Globus pallidus (tissue), 1 donor: ENCODE data around the gene CYP2C19.
"Not testable (repeated sequence)": the region's sequence is repeated elsewhere in the genome, so short reads cannot be mapped to it uniquely, and the experiment has no call there.

Source experiments
- DNase-seq: peaks from one replicate; pipeline ENCODE4 v3.0.0-alpha.2; 2015; ENCODE audit warnings: low spot score

The CYP2C19 gene

DNA sequence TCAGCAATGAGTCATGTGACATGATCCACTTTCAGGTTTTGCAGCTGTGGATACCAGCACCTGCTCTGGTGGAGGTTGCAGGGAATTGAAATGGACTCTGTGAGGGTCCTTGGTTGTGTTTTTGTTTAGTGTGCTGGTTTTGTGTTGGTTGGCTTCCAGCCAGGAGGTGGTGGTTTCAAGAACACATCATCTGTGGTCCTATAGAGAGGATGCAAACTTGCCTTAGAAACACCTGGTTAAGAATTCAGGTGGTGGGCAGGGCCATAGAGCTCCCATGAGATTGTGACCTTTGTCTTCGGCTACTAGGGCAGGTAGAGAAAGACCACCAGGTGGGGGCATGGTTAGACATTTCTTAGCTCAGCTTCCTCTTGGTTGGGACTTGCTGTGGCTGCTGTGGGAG is 116.7 kb downstream of the CYP2C19 start:
- no peak for DNase-seq

- DNase-seq = no peak
These were observed 126.6 kb downstream of the CYP2C19 start for GRCh38 chr10:94889123-94889522.

- no peak for DNase-seq
These were observed 128.0 kb downstream of the CYP2C19 start for GRCh38 chr10:94890264-94891022.

DNA sequence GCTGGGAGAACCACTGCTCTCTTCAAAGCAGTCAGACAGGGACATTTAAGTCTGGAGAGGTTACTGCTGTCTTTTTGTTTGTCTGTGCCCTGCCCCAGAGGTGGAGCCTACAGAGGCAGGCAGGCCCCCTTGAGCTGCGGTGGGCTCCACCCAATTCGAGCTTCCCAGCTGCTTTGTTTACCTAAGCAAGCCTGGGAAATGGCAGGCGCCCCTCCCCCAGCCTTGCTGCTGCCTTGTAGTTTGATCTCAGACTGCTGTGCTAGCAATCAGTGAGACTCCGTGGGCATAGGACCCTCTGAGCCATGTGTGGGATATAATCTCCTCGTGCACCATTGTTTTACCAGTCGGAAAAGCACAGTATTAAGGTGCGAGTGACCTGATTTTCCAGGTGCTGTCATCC is 135.9 kb downstream of the CYP2C19 start:
- DNase-seq = not testable (repeated sequence)

- no peak for DNase-seq
These were observed 139.6 kb downstream of the CYP2C19 start for GRCh38 chr10:94902080-94902479.

- no peak for DNase-seq
These were observed 140.1 kb downstream of the CYP2C19 start for GRCh38 chr10:94902570-94902969.
